ENCODE measurements around the gene AADACL3.
"Not testable (repeated sequence)": the region's sequence is repeated elsewhere in the genome, so short reads cannot be mapped to it uniquely, and the experiment has no call there.

The AADACL3 gene, protein sequence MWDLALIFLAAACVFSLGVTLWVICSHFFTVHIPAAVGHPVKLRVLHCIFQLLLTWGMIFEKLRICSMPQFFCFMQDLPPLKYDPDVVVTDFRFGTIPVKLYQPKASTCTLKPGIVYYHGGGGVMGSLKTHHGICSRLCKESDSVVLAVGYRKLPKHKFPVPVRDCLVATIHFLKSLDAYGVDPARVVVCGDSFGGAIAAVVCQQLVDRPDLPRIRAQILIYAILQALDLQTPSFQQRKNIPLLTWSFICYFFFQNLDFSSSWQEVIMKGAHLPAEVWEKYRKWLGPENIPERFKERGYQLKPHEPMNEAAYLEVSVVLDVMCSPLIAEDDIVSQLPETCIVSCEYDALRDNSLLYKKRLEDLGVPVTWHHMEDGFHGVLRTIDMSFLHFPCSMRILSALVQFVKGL

GRCh38 chr1:12715896-12716437, at the start of gene AADACL3:
TSS of gene AADACL3 (plus strand) at chr1:12716110. CDS start at chr1:12716177, 67 bp downstream.
- peak within 1 kb of the TSS; percentile 9 for H3K4me3 ChIP-seq (ENCODE audit: low read depth, low read length)

DNA sequence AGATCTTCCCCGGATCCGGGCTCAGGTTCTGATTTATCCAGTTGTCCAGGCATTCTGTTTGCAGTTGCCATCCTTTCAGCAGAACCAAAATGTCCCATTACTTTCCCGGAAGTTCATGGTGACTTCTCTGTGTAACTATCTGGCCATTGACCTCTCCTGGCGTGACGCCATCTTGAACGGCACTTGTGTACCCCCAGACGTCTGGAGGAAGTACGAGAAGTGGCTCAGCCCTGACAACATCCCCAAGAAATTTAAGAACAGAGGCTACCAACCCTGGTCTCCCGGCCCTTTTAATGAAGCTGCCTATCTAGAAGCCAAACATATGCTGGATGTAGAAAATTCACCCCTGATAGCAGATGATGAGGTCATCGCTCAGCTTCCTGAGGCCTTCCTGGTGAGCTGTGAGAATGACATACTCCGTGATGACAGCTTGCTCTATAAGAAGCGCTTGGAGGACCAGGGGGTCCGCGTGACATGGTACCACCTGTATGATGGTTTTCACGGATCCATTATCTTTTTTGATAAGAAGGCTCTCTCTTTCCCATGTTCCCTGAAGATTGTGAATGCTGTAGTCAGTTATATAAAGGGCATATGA, 49.7 kb upstream of the AADACL3 start:
- no peak overlapping the region for H3K4me3 ChIP-seq (ENCODE audit: low read depth, low read length)

DNA sequence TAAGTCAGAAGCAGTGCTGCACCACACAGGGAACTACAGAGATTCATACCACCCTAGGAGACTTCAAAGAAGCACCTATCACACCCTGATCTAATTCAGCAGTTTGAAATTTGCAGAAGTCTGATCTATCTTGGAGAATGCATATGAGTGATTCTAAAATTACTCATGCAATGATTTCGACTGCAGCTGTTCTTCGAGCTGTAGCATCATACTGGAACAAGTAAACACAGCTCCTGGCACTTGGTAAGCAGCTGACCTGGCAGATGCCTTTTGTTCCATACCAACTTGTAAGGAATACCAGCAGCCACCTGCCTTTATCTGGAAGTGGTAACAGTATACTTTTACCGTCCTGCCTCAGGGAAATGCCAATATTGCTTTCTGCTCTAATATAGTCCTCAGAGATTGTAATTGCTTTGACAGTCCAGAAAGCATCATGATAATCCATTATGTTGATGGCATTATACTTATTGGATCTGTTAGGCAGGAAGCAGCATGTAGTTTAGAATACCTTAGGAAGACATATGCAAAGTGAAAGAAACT, 46.3 kb upstream of the AADACL3 start:
- no peak overlapping the region for H3K4me3 ChIP-seq (ENCODE audit: low read depth, low read length)

DNA sequence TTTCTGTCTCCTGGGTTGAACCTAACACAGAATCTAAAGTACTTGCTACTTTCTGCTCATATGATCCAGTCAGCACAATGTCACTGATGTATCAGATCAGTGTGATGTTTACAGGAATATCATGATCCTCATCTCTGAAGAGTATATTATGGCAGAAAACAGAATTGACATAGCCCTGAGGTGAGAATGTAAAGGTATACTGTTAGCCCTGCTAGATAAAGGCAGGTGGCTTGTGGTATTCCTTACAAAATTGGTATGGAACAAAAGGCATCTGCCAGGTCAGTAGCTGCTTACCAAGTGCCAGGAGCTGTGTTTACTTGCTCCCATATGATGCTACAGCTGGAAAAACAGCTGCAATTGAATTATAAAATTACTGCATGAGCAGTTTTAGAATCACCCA, 41.6 kb upstream of the AADACL3 start:
- H3K4me3 ChIP-seq (ENCODE audit: low read depth, low read length): no peak overlapping the region

GRCh38 chr1:12676122-12676521, 39.8 kb upstream of the AADACL3 start:
- H3K4me3 ChIP-seq (ENCODE audit: low read depth, low read length): not testable (repeated sequence)

- H3K4me3 ChIP-seq (ENCODE audit: low read depth, low read length): no peak overlapping the region
Measured at GRCh38 chr1:12677565-12677964, 38.3 kb upstream of the AADACL3 start.

- no peak overlapping the region for H3K4me3 ChIP-seq (ENCODE audit: low read depth, low read length)
Measured at GRCh38 chr1:12678350-12678749, 37.6 kb upstream of the AADACL3 start.

DNA sequence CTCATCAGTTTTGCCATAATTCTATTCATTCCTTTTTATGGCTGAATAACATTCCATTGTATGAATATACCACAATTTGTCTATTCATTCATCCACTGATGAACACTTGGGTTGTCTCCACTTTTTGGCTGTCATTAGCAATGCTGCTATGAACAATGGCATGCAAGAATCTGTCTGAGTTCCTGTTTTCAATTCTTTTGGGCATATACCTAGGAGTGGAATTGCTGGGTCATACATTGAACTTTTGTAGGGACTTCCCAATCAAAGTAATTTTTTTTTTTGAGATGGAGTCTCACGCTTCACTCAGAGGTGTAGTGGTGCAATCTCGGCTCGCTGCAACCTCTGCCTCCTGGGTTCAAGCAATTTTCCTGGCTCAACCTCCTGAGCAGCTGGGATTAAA, 37.1 kb upstream of the AADACL3 start:
- H3K4me3 ChIP-seq (ENCODE audit: low read depth, low read length): no peak overlapping the region

GRCh38 chr1:12690156-12690555, 25.8 kb upstream of the AADACL3 start:
- H3K4me3 ChIP-seq (ENCODE audit: low read depth, low read length): no peak overlapping the region

- no peak overlapping the region for H3K4me3 ChIP-seq (ENCODE audit: low read depth, low read length)
Measured at GRCh38 chr1:12692967-12693782, 22.7 kb upstream of the AADACL3 start.

GRCh38 chr1:12696658-12697057, 19.3 kb upstream of the AADACL3 start:
- H3K4me3 ChIP-seq (ENCODE audit: low read depth, low read length): no peak overlapping the region

DNA sequence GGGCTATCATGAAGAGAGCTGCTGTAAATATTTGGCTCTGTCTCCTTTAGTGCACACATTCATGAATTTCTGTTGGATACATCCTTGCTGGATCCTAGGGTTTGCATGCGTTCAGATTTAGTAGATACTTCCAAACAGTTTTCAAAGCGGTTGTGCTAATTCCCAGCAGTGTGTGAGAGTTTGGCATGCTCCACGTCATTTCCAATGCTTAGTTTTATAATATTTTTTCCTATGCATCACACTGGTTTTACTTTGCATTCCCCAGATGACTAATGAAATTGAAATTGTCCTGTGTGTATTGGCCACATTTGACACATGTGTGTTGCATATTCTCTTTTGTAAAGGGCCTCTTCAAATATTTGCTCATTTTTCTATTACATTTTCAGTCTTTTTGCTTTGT, 18.5 kb upstream of the AADACL3 start:
- no peak overlapping the region for H3K4me3 ChIP-seq (ENCODE audit: low read depth, low read length)

GRCh38 chr1:12703821-12704451, 12.0 kb upstream of the AADACL3 start:
- H3K4me3 ChIP-seq (ENCODE audit: low read depth, low read length): no peak overlapping the region

DNA sequence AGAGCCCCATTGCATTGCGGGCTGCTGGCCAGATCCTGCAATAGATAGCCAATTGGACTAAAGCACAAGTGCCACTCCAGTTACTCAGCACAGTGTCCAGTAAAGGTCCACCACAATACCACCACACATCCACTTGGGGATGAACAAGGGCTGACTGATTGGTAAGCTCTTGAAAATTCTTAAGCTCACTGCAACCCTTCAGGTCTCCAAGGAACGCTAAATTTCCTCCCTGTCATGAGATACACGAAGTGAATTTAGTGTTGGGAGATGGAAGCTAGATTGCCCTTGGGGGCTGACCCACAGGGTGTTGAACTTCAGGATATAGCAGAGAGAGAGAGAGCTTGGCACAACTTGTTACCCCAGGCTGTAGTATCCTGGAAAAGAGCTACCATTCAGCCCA, 9.8 kb upstream of the AADACL3 start:
- no peak overlapping the region for H3K4me3 ChIP-seq (ENCODE audit: low read depth, low read length)

DNA sequence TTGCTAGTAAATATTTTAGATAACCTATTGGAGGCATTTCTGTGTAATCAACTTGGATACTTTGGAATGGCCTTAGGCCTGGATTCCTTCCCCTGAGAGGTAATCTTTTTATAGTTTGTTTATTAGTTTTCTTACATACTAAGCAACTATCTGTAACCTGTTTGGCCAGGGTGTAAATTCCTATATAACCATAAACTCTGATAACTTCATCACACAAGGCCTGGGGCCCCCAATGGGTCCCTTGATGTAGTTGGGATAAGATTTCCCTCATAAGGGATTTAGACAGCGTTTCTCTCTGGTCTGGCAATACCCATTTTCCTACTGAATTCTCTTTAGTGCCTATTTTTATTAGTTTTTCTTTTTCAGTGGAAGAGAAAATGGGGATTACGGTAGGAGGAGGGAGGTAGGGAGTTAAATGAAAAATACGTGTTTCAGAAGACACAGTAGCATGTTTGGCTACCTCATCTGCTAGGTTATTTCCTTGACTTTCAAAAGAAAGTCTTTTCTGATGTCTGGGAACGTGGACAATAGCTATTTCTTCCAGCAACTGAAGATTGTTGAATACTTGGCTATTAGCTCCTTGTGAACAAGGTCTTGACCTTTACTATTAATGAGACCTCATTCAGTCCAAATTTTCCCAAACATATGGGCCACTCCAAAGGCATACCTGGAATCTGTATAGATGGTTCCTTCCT, 7.4 kb upstream of the AADACL3 start:
- H3K4me3 ChIP-seq (ENCODE audit: low read depth, low read length): no peak overlapping the region

DNA sequence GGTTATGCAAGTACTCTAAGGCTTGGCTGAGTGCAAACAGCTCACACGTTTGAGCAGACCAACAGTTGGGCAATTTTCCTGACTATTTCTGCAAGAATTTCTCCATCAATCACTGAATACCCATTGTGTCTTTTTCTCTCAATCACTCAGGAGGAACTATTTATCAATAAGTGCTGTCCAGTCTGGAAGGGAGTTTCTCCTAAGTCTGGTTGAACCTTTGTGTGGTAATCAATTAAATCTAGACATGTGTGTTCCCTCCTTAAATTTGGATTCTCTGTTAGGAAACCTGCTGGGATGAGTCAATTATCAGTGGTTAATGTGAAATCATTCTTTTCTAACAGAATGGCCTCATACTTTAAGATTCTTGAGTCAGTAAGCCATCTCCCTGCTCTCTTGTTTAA, 6.8 kb upstream of the AADACL3 start:
- H3K4me3 ChIP-seq (ENCODE audit: low read depth, low read length): no peak overlapping the region

- H3K4me3 ChIP-seq (ENCODE audit: low read depth, low read length): no peak overlapping the region
Measured at GRCh38 chr1:12709696-12710095, 6.2 kb upstream of the AADACL3 start.

DNA sequence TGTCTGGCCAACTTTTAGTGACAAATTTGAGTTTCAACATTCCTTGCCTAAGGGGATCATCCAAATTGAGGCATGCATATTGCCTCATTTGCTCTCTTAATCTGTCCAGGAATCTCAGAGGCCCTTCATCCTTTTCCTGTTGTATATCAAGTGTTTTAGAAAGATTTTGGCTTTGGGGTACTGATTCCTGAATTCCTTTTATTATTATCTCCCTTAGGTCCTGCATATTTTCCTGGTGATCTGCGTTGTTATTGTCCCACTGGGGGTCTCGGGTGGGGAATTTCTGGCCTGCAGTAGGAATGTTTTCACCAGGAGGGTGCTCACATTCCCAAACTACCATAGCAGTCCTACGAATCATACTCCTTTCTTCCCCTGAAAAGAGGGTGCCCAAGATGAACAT, 4.4 kb upstream of the AADACL3 start:
- no peak overlapping the region for H3K4me3 ChIP-seq (ENCODE audit: low read depth, low read length)

GRCh38 chr1:12712076-12712475, 3.8 kb upstream of the AADACL3 start:
- H3K4me3 ChIP-seq (ENCODE audit: low read depth, low read length): no peak overlapping the region

- H3K4me3 ChIP-seq (ENCODE audit: low read depth, low read length): no peak overlapping the region
Measured at GRCh38 chr1:12712929-12713328, 3.0 kb upstream of the AADACL3 start.
